Body of pancreas (tissue), 4 donors: ENCODE measurements around the gene CGNL1.

Source experiments
- CTCF ChIP-seq, 7 experiments: fragments of 450-650 bp in 4 of 7; fragments of 200-600 bp in 3 of 7; sonication (generic) in 3 of 7; IDR thresholded peaks; one replicate each; pipeline ENCODE4 v1.5.1; 2016 to 2019; ENCODE audit warnings: antibody characterized with exemption in 7 of 7
- POLR2A ChIP-seq, 3 donors: fragments of 450-650 bp; IDR thresholded peaks; one replicate each; pipeline ENCODE4 v1.6.1; 2016; ENCODE audit warnings: antibody characterized with exemption in 3 of 3, mild to moderate bottlenecking in 2 of 3

- TF ChIP-seq POLR2A (IDR thresholded peaks at IDR 0.05): no peak
- TF ChIP-seq CTCF (IDR thresholded peaks at IDR 0.05): no peak
Measured at GRCh38 chr15:57556040-57556439, 179.7 kb downstream of the CGNL1 start.
